LNCaP clone FGC (cell line): ENCODE results near the gene PGS1.

Source experiments
- DNase-seq: peaks from one replicate; pipeline ENCODE4 v3.0.0-alpha.2; 2011; ENCODE audit warnings: low read depth
- H3K4me3 ChIP-seq: 2 replicates; pipeline ENCODE4 v1.5.1; 2011; ENCODE audit warnings: mild to moderate bottlenecking, low read depth, low read length, control low read depth
- TF ChIP-seq, protein P1 (sequence below): IDR thresholded peaks from 2 replicates; pipeline ENCODE4 v1.5.1; 2012; ENCODE audit warnings: mild to moderate bottlenecking; ENCODE audit not compliant: control insufficient read depth, insufficient read depth; ENCODE audit errors: extremely low read depth

The PGS1 gene

GRCh38 chr17:78359997-78360370 lies 18.5 kb upstream of the PGS1 start, which contains the start of gene SOCS3:
SOCS3 (minus strand) TSS chr17:78360077; CDS start chr17:78359095, 982 bp downstream.
- no peak for DNase-seq
- H3K4me3 ChIP-seq, result peak within 1 kb of the TSS; percentile 36
- TF ChIP-seq, protein P1, sequence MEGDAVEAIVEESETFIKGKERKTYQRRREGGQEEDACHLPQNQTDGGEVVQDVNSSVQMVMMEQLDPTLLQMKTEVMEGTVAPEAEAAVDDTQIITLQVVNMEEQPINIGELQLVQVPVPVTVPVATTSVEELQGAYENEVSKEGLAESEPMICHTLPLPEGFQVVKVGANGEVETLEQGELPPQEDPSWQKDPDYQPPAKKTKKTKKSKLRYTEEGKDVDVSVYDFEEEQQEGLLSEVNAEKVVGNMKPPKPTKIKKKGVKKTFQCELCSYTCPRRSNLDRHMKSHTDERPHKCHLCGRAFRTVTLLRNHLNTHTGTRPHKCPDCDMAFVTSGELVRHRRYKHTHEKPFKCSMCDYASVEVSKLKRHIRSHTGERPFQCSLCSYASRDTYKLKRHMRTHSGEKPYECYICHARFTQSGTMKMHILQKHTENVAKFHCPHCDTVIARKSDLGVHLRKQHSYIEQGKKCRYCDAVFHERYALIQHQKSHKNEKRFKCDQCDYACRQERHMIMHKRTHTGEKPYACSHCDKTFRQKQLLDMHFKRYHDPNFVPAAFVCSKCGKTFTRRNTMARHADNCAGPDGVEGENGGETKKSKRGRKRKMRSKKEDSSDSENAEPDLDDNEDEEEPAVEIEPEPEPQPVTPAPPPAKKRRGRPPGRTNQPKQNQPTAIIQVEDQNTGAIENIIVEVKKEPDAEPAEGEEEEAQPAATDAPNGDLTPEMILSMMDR, result no peak

GRCh38 chr17:78360371-78361224 lies 17.9 kb upstream of the PGS1 start:
- DNase-seq, result no peak
- H3K4me3 ChIP-seq, result peak overlapping the region; percentile 36
- TF ChIP-seq, protein P1, result peak; percentile 97

DNA sequence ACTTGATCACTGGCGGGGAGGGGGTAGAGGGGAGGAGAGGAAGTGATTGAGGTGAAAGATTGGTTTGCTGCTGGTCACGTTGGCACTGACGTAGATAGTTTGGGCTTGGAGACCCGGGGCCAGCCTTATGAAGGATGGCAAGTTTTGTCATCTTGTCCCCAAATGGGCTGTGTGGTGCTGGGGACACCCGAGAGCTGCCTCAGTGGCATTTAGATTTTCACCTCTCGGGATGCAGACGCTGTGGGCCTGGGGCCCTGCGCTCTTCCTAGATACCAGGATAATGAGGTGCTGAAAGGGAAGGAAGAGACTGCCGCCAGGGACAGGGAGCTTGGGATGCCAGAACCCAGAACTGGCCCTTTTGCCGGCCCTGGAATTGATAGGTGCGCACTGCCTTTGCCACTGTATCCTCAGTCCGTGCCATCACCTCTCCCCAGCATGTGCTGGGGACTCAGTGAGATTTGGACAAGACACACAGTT lies 17.2 kb upstream of the PGS1 start:
- H3K4me3 ChIP-seq, result no peak overlapping the region
- TF ChIP-seq, protein P1, result no peak
- no peak for DNase-seq

GRCh38 chr17:78362232-78362631 lies 16.2 kb upstream of the PGS1 start:
- no peak for DNase-seq
- TF ChIP-seq, protein P1, result no peak
- H3K4me3 ChIP-seq, result no peak overlapping the region

- no peak for DNase-seq
Measured at GRCh38 chr17:78362671-78363070, 15.8 kb upstream of the PGS1 start.

GRCh38 chr17:78364436-78365281 lies 13.8 kb upstream of the PGS1 start:
- no peak for DNase-seq
- H3K4me3 ChIP-seq, result no peak overlapping the region
- TF ChIP-seq, protein P1, result no peak

More at GRCh38 chr17:78362671-78363070, 15.8 kb upstream of the PGS1 start:
- no peak overlapping the region for H3K4me3 ChIP-seq
- TF ChIP-seq, protein P1, result no peak
